Measurements from ENCODE around the gene ANTXR2.

The ANTXR2 gene

GRCh38 chr4:80006935-80007744, 65.9 kb downstream of the ANTXR2 start:
- no peak for TF ChIP-seq TEAD4 (IDR thresholded peaks at IDR 0.05)
- no peak for TF ChIP-seq TAF1 (IDR thresholded peaks at IDR 0.05; ENCODE audit: low read depth)

GRCh38 chr4:80005863-80006262, 67.2 kb downstream of the ANTXR2 start:
- TF ChIP-seq YY1 (IDR thresholded peaks at IDR 0.05; ENCODE audit: low read depth) = no peak
- no peak for TF ChIP-seq FOXM1 (IDR thresholded peaks at IDR 0.05; ENCODE audit: borderline replicate concordance, low read depth)
- TF ChIP-seq EP300 (IDR thresholded peaks at IDR 0.05; ENCODE audit: borderline replicate concordance) = no peak

- no peak for TF ChIP-seq REST (IDR thresholded peaks at IDR 0.05; ENCODE audit: low read depth)
- TF ChIP-seq MAX (IDR thresholded peaks at IDR 0.05) = no peak
- no peak for TF ChIP-seq RAD21 (IDR thresholded peaks at IDR 0.05; ENCODE audit: low read depth)
- TF ChIP-seq CEBPB (IDR thresholded peaks at IDR 0.05) = no peak
- no peak for TF ChIP-seq TAF1 (IDR thresholded peaks at IDR 0.05; ENCODE audit: low read depth)
- TF ChIP-seq YY1 (IDR thresholded peaks at IDR 0.05; ENCODE audit: low read depth) = no peak
- TF ChIP-seq NFIC (IDR thresholded peaks at IDR 0.05) = no peak
- no peak for TF ChIP-seq FOXM1 (IDR thresholded peaks at IDR 0.05; ENCODE audit: borderline replicate concordance, low read depth)
- no peak for TF ChIP-seq TEAD4 (IDR thresholded peaks at IDR 0.05)
- TF ChIP-seq TCF12 (IDR thresholded peaks at IDR 0.05; ENCODE audit: low read depth) = no peak
- no peak for TF ChIP-seq EGR1 (IDR thresholded peaks at IDR 0.05)
- no peak for TF ChIP-seq CREB1 (IDR thresholded peaks at IDR 0.05; ENCODE audit: low read depth)
- TF ChIP-seq EP300 (IDR thresholded peaks at IDR 0.05; ENCODE audit: borderline replicate concordance) = no peak
Observed at GRCh38 chr4:80004319-80004718, 68.7 kb downstream of the ANTXR2 start.

- TF ChIP-seq EP300 (IDR thresholded peaks at IDR 0.05; ENCODE audit: borderline replicate concordance) (no peak), MAX (IDR thresholded peaks at IDR 0.05) (no peak), EGR1 (IDR thresholded peaks at IDR 0.05) (no peak), CREB1 (IDR thresholded peaks at IDR 0.05; ENCODE audit: low read depth) (no peak), TEAD4 (IDR thresholded peaks at IDR 0.05) (no peak), FOXM1 (IDR thresholded peaks at IDR 0.05; ENCODE audit: borderline replicate concordance, low read depth) (no peak), TAF1 (IDR thresholded peaks at IDR 0.05; ENCODE audit: low read depth) (no peak), CEBPB (IDR thresholded peaks at IDR 0.05) (no peak), REST (IDR thresholded peaks at IDR 0.05; ENCODE audit: low read depth) (no peak), ZBTB7A (IDR thresholded peaks at IDR 0.05; ENCODE audit: low read depth) (no peak), YY1 (IDR thresholded peaks at IDR 0.05; ENCODE audit: low read depth) (no peak), TCF12 (IDR thresholded peaks at IDR 0.05; ENCODE audit: low read depth) (no peak), USF1 (IDR thresholded peaks at IDR 0.05) (no peak)
Observed at GRCh38 chr4:79998201-79998600, 74.8 kb downstream of the ANTXR2 start.

GRCh38 chr4:79996851-79997250, 76.2 kb downstream of the ANTXR2 start:
- no peak for TF ChIP-seq MAX (IDR thresholded peaks at IDR 0.05)

GRCh38 chr4:79993476-79993875, 79.6 kb downstream of the ANTXR2 start:
- no peak for TF ChIP-seq REST (IDR thresholded peaks at IDR 0.05; ENCODE audit: low read depth)
- TF ChIP-seq NFIC (IDR thresholded peaks at IDR 0.05) = no peak
- no peak for TF ChIP-seq TEAD4 (IDR thresholded peaks at IDR 0.05)
- TF ChIP-seq MAX (IDR thresholded peaks at IDR 0.05) = no peak
- TF ChIP-seq USF1 (IDR thresholded peaks at IDR 0.05) = no peak
- no peak for TF ChIP-seq YY1 (IDR thresholded peaks at IDR 0.05; ENCODE audit: low read depth)
- TF ChIP-seq CEBPB (IDR thresholded peaks at IDR 0.05) = no peak
- no peak for TF ChIP-seq EGR1 (IDR thresholded peaks at IDR 0.05)
- TF ChIP-seq ZBTB7A (IDR thresholded peaks at IDR 0.05; ENCODE audit: low read depth) = no peak

All from Ishikawa (cell line).